ENCODE results near the gene ERC2.

- TF ChIP-seq CEBPB (IDR thresholded peaks at IDR 0.05; ENCODE audit: low read depth, low read length) (no peak), MAX (IDR thresholded peaks at IDR 0.05) (no peak), ATF2 (IDR thresholded peaks at IDR 0.05; ENCODE audit: low read length) (no peak), CTCF (IDR thresholded peaks at IDR 0.05; ENCODE audit: control extremely low read depth in 1 of 3, insufficient read depth in 1 of 3, low read depth in 1 of 3, low read length in 3 of 3) (no peak), POLR2A (IDR thresholded peaks at IDR 0.05; ENCODE audit: control extremely low read depth in 1 of 2, low read depth in 2 of 2, low read length in 2 of 2) (no peak), EZH2 (IDR thresholded peaks at IDR 0.05; ENCODE audit: low read depth, low read length, severe bottlenecking) (no peak), SP2 (IDR thresholded peaks at IDR 0.05; ENCODE audit: low read length) (no peak), CBX8 (IDR thresholded peaks at IDR 0.05; ENCODE audit: borderline replicate concordance, low read depth, low read length) (no peak), RAD21 (IDR thresholded peaks at IDR 0.05 in 1 of 2, conservative IDR thresholded peaks at IDR 0.05 in 1 of 2; ENCODE audit: low read depth in 2 of 2, low read length in 2 of 2) (no peak), USF2 (IDR thresholded peaks at IDR 0.05; ENCODE audit: low read length) (no peak), RFX5 (IDR thresholded peaks at IDR 0.05; ENCODE audit: borderline replicate concordance, low read depth, low read length) (no peak), CBX5 (IDR thresholded peaks at IDR 0.05; ENCODE audit: low read depth, low read length) (no peak)
Measured at GRCh38 chr3:56209982-56210751, 258.1 kb downstream of the ERC2 start.

Measured in H1 (cell line).